Activated CD8-positive, alpha-beta memory T cell treated with anti-CD3 and anti-CD28 coated beads, Interleukin-2, amount 50 U/mL, for 1 hour (primary cell): ENCODE measurements around the gene LCMT2.
A peak's percentile ranks its signal among the peaks of the same experiment; 100 is the strongest.
"Not testable (repeated sequence)": the region's sequence is repeated elsewhere in the genome, so short reads cannot be mapped to it uniquely, and the experiment has no call there.

Experiments used
- DNase-seq: peaks from one replicate; pipeline ENCODE4 v3.0.0-alpha.2; 2020; ENCODE audit errors: extremely low read depth

The LCMT2 gene

DNA sequence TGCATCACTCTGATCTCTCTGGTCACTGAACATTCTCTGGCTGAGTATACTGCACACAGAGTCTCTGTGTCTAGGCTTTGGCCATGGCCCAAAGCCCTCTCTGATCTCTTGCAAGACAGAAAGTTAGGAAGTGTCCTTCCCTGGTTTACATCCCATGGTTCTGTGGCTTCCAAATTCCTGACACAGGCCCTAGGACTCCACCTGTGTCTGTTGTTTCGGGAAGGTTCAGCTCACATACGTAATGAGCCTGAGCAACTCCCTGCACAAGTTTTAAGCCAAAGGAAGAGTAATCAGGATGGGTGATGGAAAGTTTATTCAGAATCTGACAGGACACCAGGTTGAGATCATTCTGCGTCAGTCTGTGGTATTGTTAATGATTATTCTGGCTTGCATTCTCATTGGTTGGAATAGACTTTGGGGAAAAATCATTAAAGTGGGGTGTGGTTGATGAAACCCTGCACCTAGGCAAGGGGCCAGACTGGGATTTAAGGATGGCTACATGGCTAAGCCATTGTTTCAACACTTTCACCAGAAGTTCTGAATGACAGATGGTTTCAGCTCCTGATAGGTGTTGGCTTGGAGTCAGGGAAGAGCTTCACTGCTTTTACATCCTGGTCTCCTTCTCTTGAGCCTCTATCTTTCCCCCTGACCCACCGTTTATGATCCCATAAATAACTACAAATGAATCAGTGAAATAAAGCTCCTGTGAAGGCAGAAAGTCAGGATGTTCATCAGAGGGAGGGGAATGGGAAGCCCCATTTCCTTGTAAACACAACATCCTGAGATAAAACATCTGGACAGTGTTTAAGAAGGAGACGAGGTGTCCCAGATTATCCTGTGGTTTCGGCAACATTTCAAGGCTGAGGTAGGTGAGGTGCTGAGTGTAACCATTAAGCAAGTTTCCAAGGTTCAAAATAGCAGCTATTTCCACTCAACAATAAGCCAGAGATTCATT is 14.1 kb downstream of the LCMT2 start:
- no peak for DNase-seq

DNA sequence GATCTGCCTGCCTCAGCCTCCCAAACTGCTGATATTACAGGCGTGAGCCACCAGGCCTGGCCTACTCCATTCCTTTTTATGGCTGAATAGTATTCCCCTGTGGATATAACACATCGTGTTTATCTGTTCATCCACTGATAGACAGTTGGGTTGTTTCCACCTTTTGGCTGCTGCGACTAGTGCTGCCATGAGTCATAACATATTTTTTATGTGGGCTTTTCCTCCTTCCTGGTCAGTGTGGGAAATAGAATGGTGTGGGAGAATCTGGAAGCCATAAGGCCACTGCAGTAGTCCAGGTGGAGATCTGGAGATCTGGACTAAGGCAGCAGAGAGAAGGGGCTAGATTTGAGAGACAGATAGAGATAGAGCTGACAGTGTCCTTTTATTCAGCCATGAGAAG is 16.2 kb downstream of the LCMT2 start:
- DNase-seq, result no peak

GRCh38 chr15:43312378-43312777 is 18.0 kb downstream of the LCMT2 start:
- DNase-seq, result no peak

DNA sequence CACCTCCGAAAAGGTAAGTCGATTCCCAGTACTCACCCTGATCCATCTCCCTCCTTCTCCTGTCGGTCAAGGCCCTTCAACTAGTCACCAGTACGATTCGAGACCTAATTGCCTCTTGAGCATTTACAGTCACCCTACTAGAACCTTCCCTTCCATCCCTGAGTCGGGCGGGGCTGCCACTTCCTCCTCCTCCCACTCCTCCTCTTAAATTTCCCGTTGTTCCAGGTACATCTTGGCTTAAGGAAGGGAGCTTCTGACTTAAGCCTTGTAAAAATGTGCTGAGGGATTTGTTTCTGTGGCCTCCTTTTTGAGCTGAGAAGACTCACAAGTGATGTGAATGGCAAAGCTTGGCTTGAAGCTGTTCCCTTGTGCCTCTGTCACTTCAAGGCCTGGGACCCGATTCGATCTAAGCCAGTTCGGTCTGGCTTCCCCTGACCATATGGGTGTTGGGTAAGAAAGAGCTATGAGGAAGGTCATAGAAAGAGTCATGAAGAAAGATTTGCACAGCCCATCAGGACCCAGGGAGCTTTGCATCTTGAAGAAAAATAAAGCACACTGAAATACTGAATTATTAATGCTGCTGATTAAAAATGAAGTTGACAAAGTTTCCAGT is 28.1 kb downstream of the LCMT2 start, which contains the start of gene TGM7:
TSS of gene TGM7 (minus strand) at position 51 of the 613 bp plus-strand sequence.
- no peak for DNase-seq

GRCh38 chr15:43299884-43300283 is 30.5 kb downstream of the LCMT2 start:
- DNase-seq, result no peak

- DNase-seq, result no peak
These were observed 31.0 kb downstream of the LCMT2 start for GRCh38 chr15:43299411-43299810.

DNA sequence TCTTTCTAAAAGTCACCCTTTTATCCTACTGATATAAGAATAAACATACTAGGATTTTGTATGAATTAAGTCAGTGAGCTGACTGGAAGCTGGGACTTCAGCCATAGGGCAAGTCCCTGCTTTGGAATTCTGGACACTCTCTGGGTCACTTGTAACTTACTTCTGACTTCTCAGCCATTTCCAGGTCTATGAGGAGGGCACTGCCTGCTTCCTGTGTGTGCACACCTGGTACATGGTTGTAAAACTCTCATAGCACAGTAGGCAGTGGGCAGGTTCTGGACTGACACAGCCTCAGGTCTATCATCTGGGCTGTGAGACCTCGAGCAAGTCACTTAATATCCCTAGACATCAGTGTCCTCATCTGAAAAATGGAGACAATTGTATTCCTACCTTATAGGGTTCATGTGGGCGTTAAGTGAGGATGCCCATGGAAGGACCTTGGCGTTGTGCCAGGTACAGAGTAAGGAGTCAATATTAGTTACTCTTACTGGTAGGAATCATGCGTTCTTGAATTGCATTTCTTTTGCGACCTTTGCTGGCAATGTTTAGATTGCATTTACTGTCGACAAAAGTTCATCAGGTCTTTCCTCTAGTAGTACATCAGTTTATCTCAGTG is 36.2 kb downstream of the LCMT2 start:
- no peak for DNase-seq

GRCh38 chr15:43293432-43293831 is 36.9 kb downstream of the LCMT2 start:
- no peak for DNase-seq

- DNase-seq, result no peak
These were observed 37.8 kb downstream of the LCMT2 start for GRCh38 chr15:43292375-43293078.

DNA sequence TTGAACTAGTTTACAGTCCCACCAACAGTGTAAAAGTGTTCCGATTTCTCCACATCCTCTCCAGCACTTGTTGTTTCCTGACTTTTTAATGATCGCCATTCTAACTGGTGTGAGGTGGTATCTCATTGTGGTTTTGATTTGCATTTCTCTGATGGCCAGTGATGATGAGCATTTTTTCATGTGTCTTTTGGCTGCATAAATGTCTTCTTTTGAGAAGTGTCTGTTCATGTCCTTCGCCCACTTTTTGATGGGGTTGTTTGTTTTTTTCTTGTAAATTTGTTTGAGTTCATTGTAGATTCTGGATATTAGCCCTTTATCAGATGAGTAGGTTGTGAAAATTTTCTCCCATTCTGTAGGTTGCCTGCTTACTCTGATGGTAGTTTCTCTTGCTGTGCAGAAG is 40.7 kb downstream of the LCMT2 start:
- DNase-seq, result not testable (repeated sequence)

GRCh38 chr15:43287254-43287653 is 43.1 kb downstream of the LCMT2 start:
- no peak for DNase-seq

DNA sequence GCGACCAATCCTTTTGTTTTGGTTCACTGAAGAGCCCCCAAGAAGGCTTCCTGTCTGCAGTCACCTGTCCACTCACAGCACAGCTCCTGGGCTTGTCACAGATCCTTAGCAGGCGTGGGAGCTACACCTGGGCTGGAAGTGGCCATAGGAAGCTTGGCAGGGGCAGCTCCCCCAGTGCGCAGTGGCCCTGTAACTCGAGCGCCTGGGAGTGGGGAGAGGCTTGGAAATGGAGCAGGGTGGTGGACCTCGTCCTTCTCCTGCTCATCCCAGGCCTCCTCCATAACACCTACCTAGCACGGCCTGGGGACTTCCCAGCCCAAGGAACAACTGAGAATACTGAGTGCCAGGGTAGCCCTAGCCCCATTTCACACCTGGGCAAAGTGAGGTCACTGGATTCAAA is 44.3 kb downstream of the LCMT2 start:
- DNase-seq, result no peak

GRCh38 chr15:43285609-43286037 is 44.8 kb downstream of the LCMT2 start:
- peak; percentile 11 for DNase-seq

- DNase-seq, result no peak
These were observed 46.8 kb downstream of the LCMT2 start for GRCh38 chr15:43283526-43283925.

DNA sequence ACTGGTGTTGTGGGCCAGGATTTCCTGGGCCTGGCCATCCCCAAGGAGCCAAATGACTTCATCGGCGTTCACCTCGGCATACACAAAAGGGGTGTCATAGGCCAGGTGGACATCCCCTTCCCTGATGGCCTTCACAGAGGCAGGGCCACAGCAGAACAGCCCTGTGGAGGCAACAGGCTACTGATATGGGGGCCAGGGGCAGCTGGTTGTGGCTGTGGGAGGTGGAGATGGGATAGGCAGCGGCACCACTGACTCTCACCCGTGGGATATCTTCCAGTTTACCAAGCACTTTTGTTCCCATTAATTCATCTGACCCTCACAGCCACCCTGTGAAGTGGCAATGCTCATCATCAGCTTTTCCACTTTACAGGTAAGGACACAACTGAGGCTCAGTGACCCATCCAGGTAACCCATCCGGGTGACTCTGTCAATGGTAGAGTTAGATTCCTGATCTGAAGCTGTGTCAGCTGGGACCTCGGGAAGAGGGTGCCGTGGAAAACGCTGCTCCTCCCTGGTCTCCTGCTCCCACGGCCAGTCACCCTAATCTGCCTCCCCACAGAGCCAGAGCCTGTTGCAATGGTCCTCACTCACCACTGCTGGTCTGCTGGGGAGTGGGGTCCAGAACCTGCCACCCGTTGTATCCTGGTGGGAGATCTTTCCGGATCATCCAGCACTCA is 48.3 kb downstream of the LCMT2 start:
- no peak for DNase-seq

- DNase-seq, result no peak
These were observed 49.4 kb downstream of the LCMT2 start for GRCh38 chr15:43280996-43281395.

DNA sequence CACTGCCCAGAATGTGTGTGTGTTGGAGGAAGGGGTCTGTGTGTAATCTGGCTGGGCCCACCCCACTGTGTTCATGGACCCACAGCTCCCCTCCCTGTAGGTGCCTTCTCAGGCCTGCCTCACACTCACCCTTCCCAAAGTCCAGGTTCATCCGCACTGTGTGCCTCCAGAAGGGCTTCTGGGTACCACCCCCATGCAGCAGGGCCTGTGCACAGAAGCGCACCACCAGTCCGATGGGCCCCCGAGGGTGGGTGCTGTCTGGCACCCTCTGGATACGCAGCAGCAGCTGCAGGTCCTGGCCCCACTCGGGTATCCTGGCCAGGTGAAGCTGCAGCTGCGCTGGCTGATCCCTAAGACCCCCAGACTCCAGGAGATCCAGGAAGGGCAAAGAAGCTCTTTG is 50.9 kb downstream of the LCMT2 start:
- DNase-seq, result no peak

GRCh38 chr15:43278869-43279268 is 51.5 kb downstream of the LCMT2 start:
- DNase-seq, result no peak

DNA sequence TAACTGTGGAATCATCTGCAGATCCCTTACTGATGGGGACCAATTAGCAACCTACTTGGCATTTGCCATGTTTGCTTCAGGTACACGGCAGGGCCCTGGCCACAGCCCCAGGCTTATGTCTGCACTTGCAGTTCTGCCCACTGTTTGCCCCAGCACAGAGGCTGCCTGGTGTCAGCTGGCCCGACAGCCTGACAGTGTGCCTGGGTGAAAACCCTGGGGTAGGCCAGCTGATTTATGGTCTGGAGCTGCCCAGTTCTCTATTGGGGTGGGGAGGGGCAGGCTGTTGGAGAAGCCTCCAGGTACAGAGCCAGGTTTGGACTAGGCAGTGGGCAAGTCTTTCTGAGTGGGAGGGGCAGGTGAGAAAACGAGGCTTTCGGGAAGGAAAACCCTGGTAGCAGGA is 52.5 kb downstream of the LCMT2 start:
- no peak for DNase-seq

DNA sequence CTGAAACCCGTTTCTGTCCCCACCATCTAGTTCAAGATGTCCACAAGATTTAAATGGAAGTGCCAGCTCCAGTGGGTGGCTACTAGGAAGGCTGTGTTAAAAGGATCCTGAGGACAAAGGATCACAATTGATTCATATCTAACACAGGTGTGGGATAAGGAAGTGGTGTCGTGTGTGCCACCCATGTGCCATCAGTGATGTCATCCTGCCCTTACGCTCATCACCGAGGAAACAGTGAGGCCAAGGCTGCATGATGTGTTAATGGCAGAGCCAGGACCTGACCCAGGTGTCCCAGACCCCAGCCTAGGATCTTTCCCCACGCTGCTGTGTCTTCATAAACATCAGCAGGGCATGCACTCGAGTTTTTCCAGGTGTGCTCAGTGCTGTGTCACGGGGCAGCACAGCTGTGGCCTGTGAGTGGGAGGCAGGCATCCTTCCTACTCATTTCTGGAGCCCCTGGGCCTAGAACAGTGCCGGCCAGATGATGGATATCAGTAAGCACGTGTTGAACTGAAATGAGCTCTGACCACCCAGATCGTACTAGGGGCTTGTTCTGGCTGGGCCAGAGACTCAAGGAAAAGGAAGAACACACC is 53.0 kb downstream of the LCMT2 start:
- no peak for DNase-seq

GRCh38 chr15:43276563-43277200 is 53.7 kb downstream of the LCMT2 start:
- DNase-seq, result no peak
